Measurements from ENCODE around the gene KCND1.

DNA sequence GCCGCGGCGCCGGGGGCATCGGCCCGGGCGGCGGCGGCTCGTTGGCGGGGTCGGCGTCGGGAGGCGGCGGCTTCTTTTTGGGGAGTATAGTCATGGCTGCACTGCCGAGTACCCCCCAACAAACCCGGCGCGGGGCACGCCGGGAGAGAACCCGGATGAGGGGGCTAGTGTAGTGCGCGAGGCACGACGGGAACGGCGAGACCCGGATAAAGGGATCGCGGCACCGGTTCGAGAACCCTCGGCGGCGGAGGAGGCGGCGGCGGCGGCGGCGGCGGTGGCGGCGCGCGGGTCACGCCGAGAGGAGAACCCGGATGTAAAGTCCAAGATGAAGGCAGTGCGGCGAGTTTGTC is 14.2 kb downstream of the KCND1 start, which contains the start of gene OTUD5:
- TF ChIP-seq ZBTB33 (IDR thresholded peaks at IDR 0.05): no peak
- no peak for TF ChIP-seq CTCF (IDR thresholded peaks at IDR 0.05; ENCODE audit: low read depth, low read length, missing input control)
- no peak for TF ChIP-seq EGR1 (IDR thresholded peaks at IDR 0.05; ENCODE audit: low read depth in 2 of 2)
- TF ChIP-seq GABPA (IDR thresholded peaks at IDR 0.05 in 1 of 2, conservative IDR thresholded peaks at IDR 0.05 in 1 of 2): no peak
- TF ChIP-seq, protein P1, sequence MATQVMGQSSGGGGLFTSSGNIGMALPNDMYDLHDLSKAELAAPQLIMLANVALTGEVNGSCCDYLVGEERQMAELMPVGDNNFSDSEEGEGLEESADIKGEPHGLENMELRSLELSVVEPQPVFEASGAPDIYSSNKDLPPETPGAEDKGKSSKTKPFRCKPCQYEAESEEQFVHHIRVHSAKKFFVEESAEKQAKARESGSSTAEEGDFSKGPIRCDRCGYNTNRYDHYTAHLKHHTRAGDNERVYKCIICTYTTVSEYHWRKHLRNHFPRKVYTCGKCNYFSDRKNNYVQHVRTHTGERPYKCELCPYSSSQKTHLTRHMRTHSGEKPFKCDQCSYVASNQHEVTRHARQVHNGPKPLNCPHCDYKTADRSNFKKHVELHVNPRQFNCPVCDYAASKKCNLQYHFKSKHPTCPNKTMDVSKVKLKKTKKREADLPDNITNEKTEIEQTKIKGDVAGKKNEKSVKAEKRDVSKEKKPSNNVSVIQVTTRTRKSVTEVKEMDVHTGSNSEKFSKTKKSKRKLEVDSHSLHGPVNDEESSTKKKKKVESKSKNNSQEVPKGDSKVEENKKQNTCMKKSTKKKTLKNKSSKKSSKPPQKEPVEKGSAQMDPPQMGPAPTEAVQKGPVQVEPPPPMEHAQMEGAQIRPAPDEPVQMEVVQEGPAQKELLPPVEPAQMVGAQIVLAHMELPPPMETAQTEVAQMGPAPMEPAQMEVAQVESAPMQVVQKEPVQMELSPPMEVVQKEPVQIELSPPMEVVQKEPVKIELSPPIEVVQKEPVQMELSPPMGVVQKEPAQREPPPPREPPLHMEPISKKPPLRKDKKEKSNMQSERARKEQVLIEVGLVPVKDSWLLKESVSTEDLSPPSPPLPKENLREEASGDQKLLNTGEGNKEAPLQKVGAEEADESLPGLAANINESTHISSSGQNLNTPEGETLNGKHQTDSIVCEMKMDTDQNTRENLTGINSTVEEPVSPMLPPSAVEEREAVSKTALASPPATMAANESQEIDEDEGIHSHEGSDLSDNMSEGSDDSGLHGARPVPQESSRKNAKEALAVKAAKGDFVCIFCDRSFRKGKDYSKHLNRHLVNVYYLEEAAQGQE (IDR thresholded peaks at IDR 0.05): no peak
